IMR-90 (cell line): ENCODE data around the gene QSOX2. TPM values are rescaled to one million over a fixed set of nuclear protein-coding genes. Genes with fewer than 3 reads are reported as not detected.

Source experiments
- ATAC-seq: fragments of 200-7000 bp; cut with Tn5 transposase; 2 replicates; pipeline ENCODE4 v1.9.1; 2020; ENCODE audit warnings: low read depth, mild to moderate bottlenecking, moderate library complexity
- BruUV-seq: library from RNA; stranded (reverse); fragments of 400-500 nt; replicated peaks from 2 replicates; lab custom pipeline; 2021; lab: Mats Ljungman, UMichigan
- CTCF ChIA-PET: fragments of 300-600 bp; formaldehyde crosslinking; extraction: SDS; loops from one replicate; lab custom pipeline; 2021; ENCODE audit warnings: antibody characterized with exemption; lab: Yijun Ruan, JAX
- POLR2A ChIA-PET: fragments of 300-600 bp; sonication (Branson Sonifier 250); formaldehyde crosslinking; loops from one replicate; lab custom pipeline; 2022; ENCODE audit warnings: antibody characterized with exemption; ENCODE audit not compliant: unreplicated experiment; lab: Charles Lee
- DNase-seq: peaks from one replicate; pipeline ENCODE4 v3.0.0; 2013
- H2AFZ ChIP-seq: replicated peaks from 2 replicates; pipeline ENCODE3; 2013; ENCODE audit warnings: low read length, mild to moderate bottlenecking; ENCODE audit not compliant: poor library complexity
- H2AK5ac ChIP-seq: 2 replicates; pipeline ENCODE4 v1.6.1; 2013; ENCODE audit warnings: low read depth, low read length, inconsistent platforms
- H2AK9ac ChIP-seq: replicated peaks from 2 replicates; pipeline ENCODE3; 2013; ENCODE audit warnings: mild to moderate bottlenecking, low read depth, low read length, moderate library complexity; ENCODE audit not compliant: poor library complexity
- H2BK120ac ChIP-seq: 2 replicates; pipeline ENCODE4 v1.6.1; 2013; ENCODE audit warnings: low read depth, low read length, inconsistent platforms
- H2BK15ac ChIP-seq: 3 replicates; pipeline ENCODE4 v1.6.1; 2013; ENCODE audit warnings: low read depth, low read length, inconsistent platforms
- H2BK20ac ChIP-seq: 2 replicates; pipeline ENCODE4 v1.6.1; 2013; ENCODE audit warnings: low read depth, mild to moderate bottlenecking, inconsistent platforms, low read length, moderate library complexity
- H2BK5ac ChIP-seq: 2 replicates; pipeline ENCODE4 v1.6.1; 2013; ENCODE audit warnings: mild to moderate bottlenecking, low read depth, low read length, inconsistent platforms; ENCODE audit not compliant: poor library complexity, severe bottlenecking
- H3K14ac ChIP-seq: replicated peaks from 2 replicates; pipeline ENCODE4 v1.6.1; 2013; ENCODE audit warnings: low read depth, low read length, inconsistent platforms
- H3K18ac ChIP-seq: 2 replicates; pipeline ENCODE4 v1.6.1; 2013; ENCODE audit warnings: low read depth, low read length, control low read depth
- H3K23ac ChIP-seq: 2 replicates; pipeline ENCODE4 v1.6.1; 2013; ENCODE audit warnings: low read depth, low read length, inconsistent platforms
- H3K27ac ChIP-seq: 2 replicates; pipeline ENCODE4 v1.5.1; 2013; ENCODE audit warnings: mild to moderate bottlenecking, control low read depth, low read length; ENCODE audit not compliant: insufficient read depth
- H3K27me3 ChIP-seq: 2 replicates; pipeline ENCODE4 v1.6.1; 2013; ENCODE audit warnings: low read length; ENCODE audit not compliant: control insufficient read depth, insufficient read depth
- H3K36me3 ChIP-seq: 2 replicates; pipeline ENCODE4 v1.6.1; 2013; ENCODE audit warnings: low read length, mixed read lengths; ENCODE audit not compliant: control insufficient read depth, insufficient read depth
- H3K4ac ChIP-seq: 2 replicates; pipeline ENCODE4 v1.6.1; 2013; ENCODE audit warnings: low read depth, low read length, inconsistent platforms
- H3K4me1 ChIP-seq: 2 replicates; pipeline ENCODE4 v1.6.1; 2013; ENCODE audit warnings: low read length, mixed read lengths; ENCODE audit not compliant: control insufficient read depth, insufficient read depth
- H3K4me2 ChIP-seq: 2 replicates; pipeline ENCODE4 v1.6.1; 2013; ENCODE audit warnings: low read depth, mild to moderate bottlenecking, control low read depth, low read length, moderate library complexity
- H3K4me3 ChIP-seq: 2 replicates; pipeline ENCODE4 v1.5.1; 2013; ENCODE audit warnings: low read depth, mild to moderate bottlenecking, control low read depth, low read length, moderate library complexity; ENCODE audit not compliant: insufficient read depth
- H3K56ac ChIP-seq: 2 replicates; pipeline ENCODE4 v1.6.1; 2013; ENCODE audit warnings: low read length, inconsistent platforms; ENCODE audit not compliant: insufficient read depth; ENCODE audit errors: extremely low read depth
- H3K79me1 ChIP-seq, 2 experiments: 2 replicates each; pipeline ENCODE4 v1.6.1; 2013; ENCODE audit warnings: low read length in 2 of 2, inconsistent platforms in 1 of 2, low read depth in 1 of 2
- H3K9ac ChIP-seq: 2 replicates; pipeline ENCODE4 v1.6.1; 2013; ENCODE audit warnings: low read depth, low read length, control low read depth
- H3K9me1 ChIP-seq: 2 replicates; pipeline ENCODE4 v1.6.1; 2013; ENCODE audit warnings: low read length, inconsistent platforms; ENCODE audit not compliant: insufficient read depth
- H3K9me3 ChIP-seq: 2 replicates; pipeline ENCODE4 v1.6.1; 2013; ENCODE audit warnings: low read length; ENCODE audit not compliant: control insufficient read depth, insufficient read depth
- H4K20me1 ChIP-seq: 2 replicates; pipeline ENCODE4 v1.6.1; 2013; ENCODE audit warnings: low read length, inconsistent platforms; ENCODE audit not compliant: insufficient read depth
- H4K5ac ChIP-seq: 2 replicates; pipeline ENCODE4 v1.6.1; 2013; ENCODE audit warnings: mild to moderate bottlenecking, low read depth, low read length, control low read depth
- H4K8ac ChIP-seq, 2 experiments: 2 replicates each; pipeline ENCODE4 v1.6.1; 2013; ENCODE audit warnings: low read depth in 2 of 2, low read length in 2 of 2, control low read depth in 1 of 2, inconsistent platforms in 1 of 2
- H4K91ac ChIP-seq: 2 replicates; pipeline ENCODE4 v1.6.1; 2013; ENCODE audit warnings: low read depth, low read length, inconsistent platforms; ENCODE audit not compliant: insufficient read depth
- CHD1 ChIP-seq: IDR thresholded peaks from 2 replicates; pipeline ENCODE4 v1.6.1; 2012; ENCODE audit warnings: low read depth, low read length, improper control_type of control experiment
- CTCF ChIP-seq: conservative IDR thresholded peaks from 2 replicates; pipeline ENCODE4 v1.5.1; 2012; ENCODE audit warnings: mild to moderate bottlenecking, low read depth, low read length, improper control_type of control experiment
- FOS ChIP-seq: fragments of 150-350 bp; IDR thresholded peaks from 2 replicates; pipeline ENCODE4 v1.6.1; 2016; ENCODE audit warnings: low read depth, low read length
- MAFK ChIP-seq: IDR thresholded peaks from 2 replicates; pipeline ENCODE4 v1.6.1; 2012; ENCODE audit warnings: low read depth, low read length, improper control_type of control experiment
- NFE2L2 ChIP-seq: fragments of 150-350 bp; IDR thresholded peaks from 2 replicates; pipeline ENCODE4 v1.6.1; 2016; ENCODE audit warnings: low read depth, mild to moderate bottlenecking, low read length
- USF2 ChIP-seq: fragments of 150-350 bp; IDR thresholded peaks from 2 replicates; pipeline ENCODE4 v1.6.1; 2017; ENCODE audit warnings: mild to moderate bottlenecking, antibody characterized with exemption, low read length, low read depth
- WGBS, 2 experiments: methylation state at CpG; one replicate each; pipeline versions ENCODE4 v1.1.5 to v1.1.7; 2013; ENCODE audit warnings: missing lambda C conversion rate in 2 of 2; ENCODE audit not compliant: insufficient read length in 1 of 2; ENCODE audit errors: extremely low coverage in 2 of 2; 5-methylcytosine and 5-hydroxymethylcytosine counted together
- dilution Hi-C: fragments of 300-500 bp; cut with HindIII; formaldehyde crosslinking; loops from one replicate; pipeline ENCODE4 v1.14.3; 2018; ENCODE audit warnings: low sequenced_read_pairs; ENCODE audit not compliant: unreplicated experiment
- in situ Hi-C: fragments of 300-500 bp; cut with MboI; formaldehyde crosslinking; loops from 3 replicates; pipeline ENCODE4 v1.14.3; 2019; ENCODE audit warnings: low sequenced_read_pairs, inconsistent platforms, mixed read lengths
- intact Hi-C: fragments of 100-400 bp; cut with micrococcal nuclease; formaldehyde crosslinking; loops from 2 replicates; pipeline ENCODE4 v1.10.0; 2022
- polyA plus RNA-seq, 3 experiments: library from polyadenylated mRNA; depleted of rRNA; stranded (reverse); fragments of >200 nt; gene quantifications; 2 replicates each; pipeline ENCODE4 v1.2.3, GENCODE V29; 2012; ENCODE audit warnings: low replicate concordance in 1 of 3
- total RNA-seq: library from RNA; depleted of rRNA; stranded (reverse); fragments of >200 nt; gene quantifications from 2 replicates; pipeline ENCODE4 v1.2.3, GENCODE V29; 2012

QSOX2 gene
- total and polyA plus RNA-seq, 2 of the 4 experiments (the other 2 are of a cell fraction), result 5.9 to 12.9 TPM

- TF ChIP-seq MAFK, result no peak
Observed at GRCh38 chr9:136192289-136193126, 53.1 kb downstream of the QSOX2 start (continued).

GRCh38 chr9:136191960-136192286 is 53.7 kb downstream of the QSOX2 start:
- H4K20me1 ChIP-seq, result 0 out of 2 replicates have a peak, but pooled peaks cover 5% of the 10 kb centered on the region
- no peaks in the 10 kb centered on the region for H3K9me1 ChIP-seq
- H3K56ac ChIP-seq, result no peak overlapping the region
- no CpG with 5 or more reads among the region's 9 CpGs for whole genome bisulfite sequencing, 2 experiments
- no peak overlapping the region for H3K4me2 ChIP-seq
- no peak overlapping the region for H2AK5ac ChIP-seq
- POLR2A ChIA-PET, result no interaction called here
- no peak overlapping the region for H2BK20ac ChIP-seq
- no peak overlapping the region for H3K23ac ChIP-seq
- no peaks in the 10 kb centered on the region for H3K36me3 ChIP-seq
- TF ChIP-seq NFE2L2, result no peak
- TF ChIP-seq CHD1, result no peak
- no peak for TF ChIP-seq CTCF
- no peak for TF ChIP-seq FOS
- no peak for TF ChIP-seq USF2
- H4K5ac ChIP-seq, result no peak overlapping the region
- CTCF ChIA-PET, result interaction anchor here (0.5 kb wide), 1 partner anchor 653 kb away, joined by 4 read pairs; no protein-coding TSS in a partner anchor
- no TSS peak for BruUV-seq
- no peak for DNase-seq
- no peaks in the 10 kb centered on the region for H3K79me1 ChIP-seq
- no peak overlapping the region for H3K4me3 ChIP-seq
- H3K4me1 ChIP-seq, result no peaks in the 10 kb centered on the region
- no peak overlapping the region for H2BK120ac ChIP-seq
- no peak for ATAC-seq
- H3K14ac ChIP-seq, result no peak overlapping the region
- H3K9ac ChIP-seq, result no peak overlapping the region
- no peak overlapping the region for H3K27ac ChIP-seq
- H4K8ac ChIP-seq, result no peak overlapping the region
- in situ Hi-C loops (no loop called here), intact Hi-C loops (no loop called here), dilution Hi-C loops (no loop called here)
- H2AFZ ChIP-seq, result no peak overlapping the region
- H4K91ac ChIP-seq, result no peak overlapping the region
- peaks cover 80% of the 10 kb centered on the region for H3K27me3 ChIP-seq
- no peak overlapping the region for H2BK15ac ChIP-seq
- no peak overlapping the region for H2AK9ac ChIP-seq
- H3K18ac ChIP-seq, result no peak overlapping the region
- no peak overlapping the region for H3K4ac ChIP-seq
- H2BK5ac ChIP-seq, result no peak overlapping the region
- peaks cover 2% of the 10 kb centered on the region; the same call in 1 of the 2 replicates for H3K9me3 ChIP-seq
